ENCODE measurements around the gene CALY.

- no peak for TF ChIP-seq CTCF (IDR thresholded peaks at IDR 0.05)
- no peak for TF ChIP-seq POLR2A (IDR thresholded peaks at IDR 0.05)
These were observed 43.3 kb upstream of the CALY start for GRCh38 chr10:133379801-133380666.
